H1 (cell line): ENCODE results near the gene OR10X1. TPM values are rescaled to one million over a fixed set of nuclear protein-coding genes. Genes with fewer than 3 reads are reported as not detected.

ENCODE experiments used
- CTCF ChIA-PET: fragments of 300-600 bp; sonication (Branson Sonifier 250); formaldehyde crosslinking; loops from one replicate; lab custom pipeline; 2021; ENCODE audit not compliant: partially characterized antibody; lab: Charles Lee
- POLR2A ChIA-PET: fragments of 300-600 bp; sonication (Branson Sonifier 250); formaldehyde crosslinking; loops from one replicate; lab custom pipeline; 2021; ENCODE audit warnings: inconsistent platforms; ENCODE audit not compliant: partially characterized antibody; lab: Charles Lee
- DNase-seq, 2 experiments: peaks; one replicate each; pipeline versions ENCODE4 v3.0.0 to v3.0.0-alpha.2; 2010 to 2022; ENCODE audit warnings: low spot score in 2 of 2, low read depth in 1 of 2, mixed read lengths in 1 of 2
- FAIRE-seq: peaks from 2 replicates; lab custom pipeline; 2011; peaks lifted over from hg19 to GRCh38; lab: Jason Lieb, UNC
- H2AFZ ChIP-seq: 2 replicates; pipeline ENCODE4 v1.8.1; 2012; ENCODE audit warnings: low read length, inconsistent platforms
- H2AK5ac ChIP-seq: 2 replicates; pipeline ENCODE4 v1.6.1; 2013; ENCODE audit warnings: low read depth, low read length
- H2BK120ac ChIP-seq: replicated peaks from 2 replicates; pipeline ENCODE3; 2013; ENCODE audit warnings: low read depth, low read length, inconsistent platforms
- H2BK12ac ChIP-seq: 2 replicates; pipeline ENCODE4 v1.6.1; 2013; ENCODE audit warnings: low read depth, low read length
- H2BK15ac ChIP-seq: 2 replicates; pipeline ENCODE4 v1.6.1; 2013; ENCODE audit warnings: low read length
- H2BK20ac ChIP-seq: 2 replicates; pipeline ENCODE4 v1.6.1; 2013; ENCODE audit warnings: low read length
- H2BK5ac ChIP-seq: 2 replicates; pipeline ENCODE4 v1.6.1; 2013; ENCODE audit warnings: low read depth, low read length
- H3K14ac ChIP-seq: 2 replicates; pipeline ENCODE4 v1.6.1; 2013; ENCODE audit warnings: inconsistent platforms; ENCODE audit not compliant: insufficient read length
- H3K18ac ChIP-seq: 2 replicates; pipeline ENCODE4 v1.6.1; 2013; ENCODE audit warnings: low read length; ENCODE audit errors: extremely low read depth
- H3K23ac ChIP-seq: 2 replicates; pipeline ENCODE4 v1.6.1; 2013; ENCODE audit warnings: inconsistent platforms; ENCODE audit not compliant: insufficient read length
- H3K23me2 ChIP-seq: 2 replicates; pipeline ENCODE4 v1.6.1; 2013; ENCODE audit warnings: low read depth, low read length
- H3K27ac ChIP-seq: 2 replicates; pipeline ENCODE4 v1.6.1; 2011; ENCODE audit warnings: low read depth, low read length, inconsistent platforms
- H3K27me3 ChIP-seq, 4 experiments: replicated peaks in 1 of 4; 1 replicate in 1 of 4; 2 replicates in 3 of 4; pipeline versions ENCODE4 v1.6.1 to v1.8.1; 2011 to 2013; ENCODE audit warnings: low read length in 3 of 4, mild to moderate bottlenecking in 3 of 4, inconsistent platforms in 2 of 4, mixed read lengths in 2 of 4, moderate library complexity in 1 of 4; ENCODE audit not compliant: control insufficient read depth in 3 of 4, insufficient read depth in 3 of 4; ENCODE audit errors: extremely low read depth in 1 of 4
- H3K36me3 ChIP-seq, 4 experiments: 2 replicates each; pipeline versions ENCODE4 v1.6.1 to v1.8.1; 2011 to 2013; ENCODE audit warnings: mild to moderate bottlenecking in 4 of 4, low read length in 3 of 4, moderate library complexity in 2 of 4, control low read depth in 1 of 4, inconsistent platforms in 1 of 4; ENCODE audit not compliant: insufficient read depth in 4 of 4, control insufficient read depth in 2 of 4
- H3K4ac ChIP-seq: replicated peaks from 2 replicates; pipeline ENCODE3; 2013; ENCODE audit warnings: low read length, low read depth, mixed read lengths, inconsistent platforms; ENCODE audit not compliant: insufficient read length
- H3K4me1 ChIP-seq, 4 experiments: replicated peaks in 1 of 4; 1 replicate in 1 of 4; 2 replicates in 3 of 4; pipeline versions ENCODE4 v1.6.1 to v1.8.1; 2011 to 2013; ENCODE audit warnings: low read length in 3 of 4, inconsistent platforms in 2 of 4, mixed read lengths in 1 of 4; ENCODE audit not compliant: insufficient read depth in 4 of 4, control insufficient read depth in 3 of 4
- H3K4me2 ChIP-seq, 2 experiments: 2 replicates each; pipeline versions ENCODE4 v1.6.1 to v1.8.1; 2011 to 2013; ENCODE audit warnings: low read depth in 2 of 2, low read length in 2 of 2, control low read depth in 1 of 2, inconsistent platforms in 1 of 2, mild to moderate bottlenecking in 1 of 2; ENCODE audit not compliant: insufficient read depth in 1 of 2
- H3K4me3 ChIP-seq, 4 experiments: fragments of 200-600, 300-600 bp in 1 of 4; sonication (generic), shearing (Covaris generic), sonication (Bioruptor Twin) in 1 of 4; 2 replicates each; pipeline versions ENCODE4 v1.5.1 to v1.8.1; 2011 to 2016; ENCODE audit warnings: low read length in 4 of 4, low read depth in 3 of 4, control low read depth in 2 of 4, inconsistent platforms in 2 of 4, mild to moderate bottlenecking in 2 of 4, mixed read lengths in 1 of 4, moderate library complexity in 1 of 4; ENCODE audit not compliant: insufficient read depth in 2 of 4; ENCODE audit errors: extremely low read depth in 1 of 4
- H3K56ac ChIP-seq: replicated peaks from 2 replicates; pipeline ENCODE3; 2013; ENCODE audit warnings: low read depth, mild to moderate bottlenecking, mixed read lengths, low read length, inconsistent platforms; ENCODE audit not compliant: insufficient read length
- H3K79me1 ChIP-seq: 2 replicates; pipeline ENCODE4 v1.6.1; 2013; ENCODE audit warnings: low read depth, low read length, control low read depth
- H3K79me2 ChIP-seq, 2 experiments: 2 replicates each; pipeline versions ENCODE4 v1.6.1 to v1.8.1; 2012 to 2013; ENCODE audit warnings: low read length in 2 of 2, mild to moderate bottlenecking in 2 of 2, inconsistent platforms in 1 of 2; ENCODE audit not compliant: insufficient read depth in 2 of 2, control insufficient read depth in 1 of 2
- H3K9ac ChIP-seq, 4 experiments: replicated peaks in 1 of 4; 1 replicate in 1 of 4; 2 replicates in 3 of 4; pipeline versions ENCODE4 v1.6.1 to v1.8.1; 2011 to 2013; ENCODE audit warnings: low read depth in 3 of 4, low read length in 3 of 4, control low read depth in 2 of 4, mild to moderate bottlenecking in 2 of 4, moderate library complexity in 2 of 4, inconsistent platforms in 1 of 4; ENCODE audit errors: extremely low read depth in 1 of 4
- H3K9me3 ChIP-seq, 2 experiments: 2 replicates each; pipeline versions ENCODE4 v1.6.1 to v1.8.1; 2012 to 2013; ENCODE audit warnings: mild to moderate bottlenecking in 2 of 2, moderate library complexity in 2 of 2, control low read depth in 1 of 2, inconsistent platforms in 1 of 2, low read depth in 1 of 2, low read length in 1 of 2, mixed read lengths in 1 of 2; ENCODE audit not compliant: insufficient read depth in 2 of 2
- H4K20me1 ChIP-seq, 2 experiments: replicated peaks in 1 of 2; 2 replicates each; pipeline versions ENCODE3 to v1.8.1; 2011 to 2013; ENCODE audit warnings: inconsistent platforms in 2 of 2, low read length in 2 of 2, mild to moderate bottlenecking in 1 of 2; ENCODE audit not compliant: insufficient read depth in 2 of 2, control insufficient read depth in 1 of 2
- H4K5ac ChIP-seq: 2 replicates; pipeline ENCODE4 v1.6.1; 2013; ENCODE audit warnings: low read length, low read depth, mixed read lengths, inconsistent platforms; ENCODE audit not compliant: insufficient read length
- H4K8ac ChIP-seq: 2 replicates; pipeline ENCODE4 v1.8.0; 2013; ENCODE audit warnings: mild to moderate bottlenecking, moderate library complexity, low read length, inconsistent platforms; ENCODE audit not compliant: insufficient read depth; ENCODE audit errors: extremely low read depth
- H4K91ac ChIP-seq: replicated peaks from 2 replicates; pipeline ENCODE3; 2013; ENCODE audit warnings: low read length, mixed read lengths, inconsistent platforms; ENCODE audit not compliant: insufficient read length
- ATF2 ChIP-seq: IDR thresholded peaks from 2 replicates; pipeline ENCODE4 v1.6.1; 2012; ENCODE audit warnings: low read length, inconsistent platforms
- JUND ChIP-seq: IDR thresholded peaks from 2 replicates; pipeline ENCODE4 v1.6.1; 2011; ENCODE audit warnings: mild to moderate bottlenecking, improper control_type of control experiment, low read length
- MAFK ChIP-seq: IDR thresholded peaks from 2 replicates; pipeline ENCODE4 v1.6.1; 2012; ENCODE audit warnings: low read depth, mild to moderate bottlenecking, improper control_type of control experiment, low read length
- SIX5 ChIP-seq: IDR thresholded peaks from 2 replicates; pipeline ENCODE4 v1.6.1; 2011; ENCODE audit warnings: mild to moderate bottlenecking, low read depth, low read length
- TAF7 ChIP-seq: optimal IDR thresholded peaks from 2 replicates; pipeline ENCODE3; 2011; ENCODE audit warnings: low read depth, mild to moderate bottlenecking, inconsistent platforms, low read length, moderate library complexity, borderline replicate concordance
- USF2 ChIP-seq: IDR thresholded peaks from 2 replicates; pipeline ENCODE4 v1.6.1; 2011; ENCODE audit warnings: low read length, improper control_type of control experiment
- WGBS, 2 experiments: shearing (Covaris generic) in 1 of 2; methylation state at CpG; one replicate each; pipeline versions ENCODE4 v1.1.6 to v1.1.7; 2013 to 2015; ENCODE audit warnings: low lambda C conversion rate in 2 of 2, mixed read lengths in 2 of 2, inconsistent platforms in 1 of 2, low coverage in 1 of 2, missing lambda C conversion rate in 1 of 2; ENCODE audit not compliant: insufficient replicate concordance in 2 of 2, insufficient coverage in 1 of 2, insufficient read length in 1 of 2; ENCODE audit errors: extremely low coverage in 1 of 2, missing lambda C conversion rate in 1 of 2; 5-methylcytosine and 5-hydroxymethylcytosine counted together
- polyA plus RNA-seq, 7 experiments: library from polyadenylated mRNA; depleted of rRNA in 3 of 7; stranded (reverse) in 5 of 7; unstranded in 2 of 7; fragments of >200 nt in 5 of 7; fragments of 200-250 nt in 2 of 7; gene quantifications; 1 replicate in 5 of 7; 2 replicates in 1 of 7; 4 replicates in 1 of 7; pipeline versions ENCODE4 v1.2.1 to v1.2.3, GENCODE V29; 2011 to 2013; ENCODE audit warnings: missing spikeins in 2 of 7, mixed read lengths in 2 of 7
- total RNA-seq: library from RNA; stranded (reverse); fragmentation: NEBNext Ultra II Directional; extraction: Animal tissue kit (Norgen Biotek cat#: 25700); gene quantifications from 2 replicates; pipeline ENCODE4 v1.2.1, GENCODE V29; 2021

OR10X1 gene
- total and polyA plus RNA-seq, 2 of the 8 experiments (the other 6 are each of a cell fraction or from before 2014, with no cell fraction given) = not detected

DNA sequence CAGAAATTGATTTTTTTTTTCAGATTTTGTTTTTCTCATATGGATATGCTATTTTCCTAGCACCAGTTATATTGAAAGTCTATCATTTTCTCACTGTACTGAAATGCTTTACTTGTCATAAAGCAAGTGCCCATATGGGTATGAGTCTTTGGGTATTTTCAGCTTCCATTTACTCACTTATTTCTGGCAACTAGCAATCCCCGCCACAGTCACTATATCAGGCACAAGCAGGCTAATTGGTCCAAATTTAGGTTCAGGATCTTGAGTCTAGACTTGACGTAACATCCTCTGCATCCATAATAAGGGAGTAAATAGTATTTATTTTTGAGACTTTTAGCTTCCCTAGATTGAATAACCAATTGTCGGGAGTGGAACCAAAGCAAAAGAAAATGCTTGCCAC lies 2.1 kb downstream of the OR10X1 start:
- H3K4me1 ChIP-seq = no peaks in the 10 kb centered on the region
- H3K4ac ChIP-seq = no peak overlapping the region
- H3K4me2 ChIP-seq = no peak overlapping the region
- H2BK120ac ChIP-seq = no peak overlapping the region
- no peaks in the 10 kb centered on the region; a peak in 1 of 4 replicates for H3K79me2 ChIP-seq
- no peak overlapping the region for H3K9ac ChIP-seq
- no peak overlapping the region for H2BK5ac ChIP-seq
- H3K14ac ChIP-seq = no peak overlapping the region
- no peak overlapping the region for H3K18ac ChIP-seq
- ChIA-PET CTCF (interaction anchor here (0.7 kb wide), 2 partner anchors 52 to 72 kb away, joined by 3 read pairs; no protein-coding TSS in a partner anchor), POLR2A (no interaction called here)
- H2BK20ac ChIP-seq = no peak overlapping the region
- H3K36me3 ChIP-seq = no peaks in the 10 kb centered on the region
- TF ChIP-seq USF2 (no peak), TAF7 (no peak), ATF2 (no peak), SIX5 (no peak), MAFK (no peak), JUND (no peak)
- no peak overlapping the region for H2BK15ac ChIP-seq
- no peak overlapping the region for H2AK5ac ChIP-seq
- H4K91ac ChIP-seq = no peak overlapping the region
- WGBS, 2 experiments = 92% methylated on average over 3 of the region's 3 CpGs; no CpG with 5 or more reads in 1 of the 2 experiments
- no peak for FAIRE-seq
- no peak overlapping the region for H3K27ac ChIP-seq
- no peak overlapping the region for H2AFZ ChIP-seq
- H2BK12ac ChIP-seq = no peak overlapping the region
- no peak overlapping the region for H4K5ac ChIP-seq
- no peaks in the 10 kb centered on the region for H3K9me3 ChIP-seq
- H4K20me1 ChIP-seq = no peaks in the 10 kb centered on the region
- no peak overlapping the region for H3K23ac ChIP-seq
- H3K4me3 ChIP-seq = no peak overlapping the region
- H3K56ac ChIP-seq = no peak overlapping the region
- H3K79me1 ChIP-seq = no peaks in the 10 kb centered on the region
- no peak for DNase-seq
- no peaks in the 10 kb centered on the region for H3K27me3 ChIP-seq
- no peak overlapping the region for H4K8ac ChIP-seq
- H3K23me2 ChIP-seq = no peaks in the 10 kb centered on the region
